Gastroesophageal sphincter (tissue), 4 donors: Measurements from ENCODE around the gene PCDHGC3. TPM values are rescaled to one million over a fixed set of nuclear protein-coding genes. Genes with fewer than 3 reads are reported as not detected.

Experiments used
- ATAC-seq: fragments of 150-250 bp; one replicate; pipeline ENCODE4 v1.9.1; 2016; ENCODE audit warnings: mild to moderate bottlenecking, moderate library complexity
- H3K27ac ChIP-seq, 4 donors: fragments of 200-600 bp; sonication (generic) in 3 of 4; 1 replicate in 3 of 4; 2 replicates in 1 of 4; pipeline ENCODE4 v1.5.1; 2016 to 2019
- H3K27me3 ChIP-seq: fragments of 200-600 bp; sonication (generic); one replicate; pipeline ENCODE4 v1.5.1; 2019
- H3K36me3 ChIP-seq, 2 donors: fragments of 200-600 bp; sonication (generic); one replicate each; pipeline ENCODE4 v1.5.1; 2019; ENCODE audit warnings: control low read depth in 1 of 2
- H3K4me1 ChIP-seq, 3 donors: fragments of 200-600 bp; sonication (generic); 1 replicate in 2 of 3; 2 replicates in 1 of 3; pipeline ENCODE4 v1.5.1; 2016 to 2019; ENCODE audit warnings: control low read depth in 2 of 3
- H3K4me3 ChIP-seq, 2 donors: fragments of 200-600 bp; sonication (generic); one replicate each; pipeline ENCODE4 v1.5.1; 2019; ENCODE audit warnings: mild to moderate bottlenecking in 1 of 2, moderate library complexity in 1 of 2
- H3K9me3 ChIP-seq, 3 donors: fragments of 200-600 bp; sonication (generic); one replicate each; pipeline ENCODE4 v1.5.1; 2017 to 2019; ENCODE audit warnings: control low read depth in 2 of 3
- CTCF ChIP-seq, 4 experiments: fragments of 200-600 bp in 2 of 4; fragments of 450-650 bp in 2 of 4; sonication (generic) in 1 of 4; IDR thresholded peaks; one replicate each; pipeline ENCODE4 v1.5.1; 2017 to 2019; ENCODE audit warnings: antibody characterized with exemption in 4 of 4, mild to moderate bottlenecking in 2 of 4, moderate library complexity in 2 of 4
- EP300 ChIP-seq: sonication (generic); formaldehyde crosslinking; IDR thresholded peaks from one replicate; pipeline ENCODE4 v1.6.1; 2017; ENCODE audit warnings: antibody characterized with exemption, mild to moderate bottlenecking
- POLR2A ChIP-seq, 2 donors: fragments of 450-650 bp; IDR thresholded peaks; one replicate each; pipeline ENCODE4 v1.6.1; 2017; ENCODE audit warnings: antibody characterized with exemption in 2 of 2, mild to moderate bottlenecking in 2 of 2, moderate library complexity in 1 of 2
- POLR2AphosphoS5 ChIP-seq: sonication (generic); formaldehyde crosslinking; IDR thresholded peaks from one replicate; pipeline ENCODE4 v1.6.1; 2017; ENCODE audit warnings: antibody characterized with exemption
- WGBS, 2 donors: methylation state at CpG; one replicate each; pipeline ENCODE4 v1.1.5; 2018; ENCODE audit warnings: low coverage in 1 of 2; 5-methylcytosine and 5-hydroxymethylcytosine counted together
- total RNA-seq, 4 donors: library from RNA; depleted of rRNA; stranded (reverse); fragments of >200 nt; gene quantifications; one replicate each; pipeline ENCODE4 v1.1.0, GENCODE V29; 2016

Gene PCDHGC3
- total RNA-seq, 4 donors from 2014 or later, result 52.6 to 95.6 (median 63.2) TPM

- Histone ChIP-seq H3K4me3 (no peak overlapping the region), H3K9me3 (peaks cover 0 to 98% (median 11%) of the 10 kb centered on the region in 3 donors), H3K27me3 (no peaks in the 10 kb centered on the region), H3K27ac (no peak overlapping the region), H3K4me1 (peaks cover 0 to 14% (median 0%) of the 10 kb centered on the region in 3 donors), H3K36me3 (peaks cover 0 to 4% of the 10 kb centered on the region in 2 donors)
- 52 to 56% methylated on average over 2 of the region's 2 CpGs for WGBS, 2 donors
- no peak for ATAC-seq
- TF ChIP-seq POLR2A (IDR thresholded peaks at IDR 0.05) (no peak), POLR2AphosphoS5 (no peak), EP300 (no peak), CTCF (IDR thresholded peaks at IDR 0.05) (no peak)
Observed at GRCh38 chr5:141434006-141434405, 41.8 kb upstream of the PCDHGC3 start.

GRCh38 chr5:141437221-141437620 lies 38.5 kb upstream of the PCDHGC3 start:
- WGBS, 2 donors, result 72 to 91% methylated on average over 2 of the region's 2 CpGs
- Histone ChIP-seq H3K27me3 (no peaks in the 10 kb centered on the region), H3K27ac (no peak overlapping the region), H3K4me1 (no peaks in the 10 kb centered on the region), H3K9me3 (peaks cover 0 to 98% (median 2%) of the 10 kb centered on the region in 3 donors), H3K4me3 (no peak overlapping the region), H3K36me3 (peaks cover 0 to 19% of the 10 kb centered on the region in 2 donors)
- ATAC-seq, result no peak
- TF ChIP-seq CTCF (IDR thresholded peaks at IDR 0.05) (no peak), POLR2AphosphoS5 (no peak), EP300 (no peak), POLR2A (IDR thresholded peaks at IDR 0.05) (no peak)

- TF ChIP-seq EP300, result no peak
- TF ChIP-seq CTCF (IDR thresholded peaks at IDR 0.05), result no peak
- TF ChIP-seq POLR2AphosphoS5, result no peak
- no peak for TF ChIP-seq POLR2A (IDR thresholded peaks at IDR 0.05)
- Histone ChIP-seq H3K27me3 (no peaks in the 10 kb centered on the region), H3K4me3 (no peak overlapping the region), H3K27ac (no peak overlapping the region), H3K36me3 (peaks cover 0 to 19% of the 10 kb centered on the region in 2 donors), H3K9me3 (peaks cover 0 to 92% (median 2%) of the 10 kb centered on the region in 3 donors), H3K4me1 (no peaks in the 10 kb centered on the region)
- WGBS, 2 donors, result 63 to 75% methylated on average over 7 of the region's 10 CpGs
- no peak for ATAC-seq
Observed at GRCh38 chr5:141439411-141440141, 36.2 kb upstream of the PCDHGC3 start.

- 94 to 95% methylated on average over 8 to 9 of the region's 9 CpGs for WGBS, 2 donors
Observed at GRCh38 chr5:141440341-141440740, 35.4 kb upstream of the PCDHGC3 start.

More at GRCh38 chr5:141440341-141440740, 35.4 kb upstream of the PCDHGC3 start:
- ATAC-seq, result no peak
- Histone ChIP-seq H3K4me3 (no peak overlapping the region), H3K9me3 (peaks cover 0 to 92% (median 2%) of the 10 kb centered on the region in 3 donors), H3K27ac (no peak overlapping the region), H3K36me3 (peaks cover 0 to 19% of the 10 kb centered on the region in 2 donors), H3K27me3 (no peaks in the 10 kb centered on the region), H3K4me1 (no peaks in the 10 kb centered on the region)
- TF ChIP-seq CTCF (IDR thresholded peaks at IDR 0.05) (no peak), EP300 (no peak), POLR2A (IDR thresholded peaks at IDR 0.05) (no peak), POLR2AphosphoS5 (no peak)
